ENCODE measurements around the gene ATXN10. TPM values are rescaled to one million over a fixed set of nuclear protein-coding genes. Genes with fewer than 3 reads are reported as not detected.

The ATXN10 gene
- total and polyA plus RNA-seq, 2 of the 8 experiments (the other 6 are each of a cell fraction or from before 2014, with no cell fraction given) = 134 to 210 TPM

- TF ChIP-seq, protein P1, sequence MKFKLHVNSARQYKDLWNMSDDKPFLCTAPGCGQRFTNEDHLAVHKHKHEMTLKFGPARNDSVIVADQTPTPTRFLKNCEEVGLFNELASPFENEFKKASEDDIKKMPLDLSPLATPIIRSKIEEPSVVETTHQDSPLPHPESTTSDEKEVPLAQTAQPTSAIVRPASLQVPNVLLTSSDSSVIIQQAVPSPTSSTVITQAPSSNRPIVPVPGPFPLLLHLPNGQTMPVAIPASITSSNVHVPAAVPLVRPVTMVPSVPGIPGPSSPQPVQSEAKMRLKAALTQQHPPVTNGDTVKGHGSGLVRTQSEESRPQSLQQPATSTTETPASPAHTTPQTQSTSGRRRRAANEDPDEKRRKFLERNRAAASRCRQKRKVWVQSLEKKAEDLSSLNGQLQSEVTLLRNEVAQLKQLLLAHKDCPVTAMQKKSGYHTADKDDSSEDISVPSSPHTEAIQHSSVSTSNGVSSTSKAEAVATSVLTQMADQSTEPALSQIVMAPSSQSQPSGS (IDR thresholded peaks at IDR 0.05; ENCODE audit: low read length) = no peak
- no peak for TF ChIP-seq NANOG (IDR thresholded peaks at IDR 0.05; ENCODE audit: insufficient read depth, low read depth, low read length, poor library complexity, severe bottlenecking)
Observed at GRCh38 chr22:45834241-45834640, 162.6 kb downstream of the ATXN10 start (continued).

Data from H1 (cell line).